GM18520 (cell line): ENCODE results near the gene WDR49.

ENCODE experiments used
- ATAC-seq: cut with Tn5 transposase; IDR thresholded peaks from one replicate; pipeline ENCODE4 v1.9.1; 2021; ENCODE audit not compliant: unreplicated experiment

The WDR49 gene

DNA sequence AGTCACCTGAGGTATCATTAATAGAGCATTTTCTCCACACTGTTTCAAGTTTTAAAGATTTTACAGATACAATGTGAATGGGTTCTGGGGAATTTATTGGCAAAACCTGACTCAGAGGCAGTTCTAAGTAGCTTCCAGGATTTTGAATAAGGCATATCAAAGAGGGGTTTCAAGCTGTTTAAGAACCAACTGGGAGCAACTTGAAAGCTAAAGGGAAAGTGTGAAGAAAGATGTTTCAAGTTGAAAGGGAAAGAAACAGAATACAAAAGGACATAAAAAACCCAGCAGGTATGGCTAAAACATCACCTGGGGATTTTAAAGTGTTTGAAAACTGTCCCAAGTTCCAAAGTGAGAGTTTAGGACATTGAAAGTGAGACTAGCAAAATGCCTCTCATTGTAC is 162.1 kb downstream of the WDR49 start:
- no peak for ATAC-seq

DNA sequence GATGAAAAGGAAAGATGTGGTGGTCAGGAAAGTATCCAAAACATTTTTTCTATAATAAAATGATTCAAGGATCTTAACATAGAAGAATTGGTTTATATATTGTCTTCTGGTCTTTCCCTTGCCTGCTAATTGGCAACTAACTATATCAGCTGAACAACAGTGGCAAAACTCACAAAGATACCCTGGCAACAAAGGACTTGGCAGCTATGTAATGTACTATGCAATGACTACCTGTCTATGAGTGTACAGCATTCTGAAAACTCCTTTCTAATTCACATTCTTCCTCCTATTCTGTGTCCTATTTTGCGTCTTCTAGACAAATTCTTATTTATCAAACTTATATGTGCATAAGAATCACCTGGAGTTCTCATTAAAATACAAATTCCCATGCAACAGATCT is 164.2 kb downstream of the WDR49 start:
- no peak for ATAC-seq

DNA sequence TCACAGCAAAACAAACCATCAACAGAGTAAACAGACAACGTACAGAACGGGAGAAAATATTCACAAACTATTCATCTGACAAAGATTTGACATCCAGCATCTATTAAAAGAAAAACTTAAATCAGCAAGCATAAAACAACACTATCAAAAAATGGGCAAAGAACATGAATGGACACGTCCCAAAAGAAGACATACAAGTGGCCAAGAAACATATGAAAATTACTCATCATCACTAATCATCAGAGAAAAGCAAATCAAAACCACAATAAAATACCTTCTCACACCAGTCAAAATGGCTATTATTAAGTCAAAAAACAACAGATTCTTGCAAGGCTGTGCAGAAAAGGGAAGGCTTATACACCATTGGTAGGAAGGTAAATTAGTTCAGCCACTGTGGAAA is 166.2 kb downstream of the WDR49 start:
- no peak for ATAC-seq

DNA sequence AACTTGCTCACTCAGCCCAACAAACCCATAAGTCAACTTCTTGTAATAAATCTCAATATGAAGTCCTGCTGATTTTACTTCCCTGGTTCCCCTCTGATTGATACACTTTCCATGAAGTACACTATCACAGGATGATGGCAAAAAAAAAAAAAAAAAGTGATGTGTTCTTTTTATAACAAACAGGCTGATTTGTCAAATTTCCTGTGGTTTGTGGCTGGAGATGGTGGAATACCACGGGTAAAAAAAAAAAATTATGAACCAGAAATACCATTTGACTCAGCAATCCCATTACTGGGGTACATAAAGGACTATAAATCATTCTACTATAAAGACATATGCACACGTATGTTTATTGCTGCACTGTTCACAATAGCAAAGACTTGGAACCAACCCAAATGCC is 169.2 kb downstream of the WDR49 start:
- ATAC-seq, result no peak

DNA sequence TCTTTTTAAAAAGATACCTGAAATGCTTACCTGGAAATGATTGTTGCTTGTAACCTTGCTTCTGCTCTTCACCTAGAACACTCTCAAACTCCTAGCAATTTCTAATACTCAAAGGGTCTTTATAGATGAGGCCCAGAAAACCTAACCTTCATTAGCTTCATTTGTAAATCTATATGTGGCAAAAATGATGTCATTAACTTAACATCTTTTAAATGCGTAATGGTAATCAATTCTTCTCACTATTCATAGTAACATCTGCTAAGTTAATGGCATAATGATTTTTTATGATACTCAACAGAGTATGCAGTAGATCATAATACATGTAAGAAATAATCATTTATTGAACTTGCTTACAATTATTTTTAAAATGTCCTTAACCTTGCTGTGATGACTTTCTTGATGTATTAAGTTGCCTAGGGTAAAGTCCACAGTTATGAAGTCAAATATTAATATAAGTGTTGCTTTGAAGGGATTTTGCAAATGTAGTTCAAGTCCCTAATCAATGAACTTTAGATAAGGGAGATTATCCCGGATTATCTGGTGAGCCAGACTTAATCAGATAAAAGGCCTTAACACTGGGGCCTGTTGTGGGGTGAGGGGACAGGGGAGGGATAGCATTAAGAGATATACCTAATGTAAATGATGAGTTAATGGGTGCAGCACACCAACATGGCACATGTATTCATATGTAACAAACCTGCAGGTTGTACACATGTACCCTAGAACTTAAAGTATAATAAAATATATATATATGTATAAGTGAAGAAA is 169.8 kb downstream of the WDR49 start:
- no peak for ATAC-seq

DNA sequence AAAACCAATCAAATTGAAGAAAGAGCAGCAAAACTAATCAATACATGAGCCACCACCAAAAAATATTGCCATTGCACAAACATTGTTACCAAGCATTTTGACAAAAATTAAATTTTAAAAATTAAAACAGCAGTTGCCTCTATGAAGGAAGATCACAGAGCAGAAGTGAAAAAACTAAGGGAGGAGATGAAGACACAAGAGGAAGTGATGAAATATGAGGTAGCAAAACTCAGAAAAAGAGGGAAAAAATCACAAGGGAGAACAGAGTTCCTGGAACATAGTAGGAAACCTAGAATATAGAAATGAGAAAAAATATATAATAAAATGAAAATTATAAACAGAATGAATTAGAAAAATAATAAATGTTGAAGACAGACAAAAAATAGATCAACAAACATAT is 172.6 kb downstream of the WDR49 start:
- no peak for ATAC-seq

DNA sequence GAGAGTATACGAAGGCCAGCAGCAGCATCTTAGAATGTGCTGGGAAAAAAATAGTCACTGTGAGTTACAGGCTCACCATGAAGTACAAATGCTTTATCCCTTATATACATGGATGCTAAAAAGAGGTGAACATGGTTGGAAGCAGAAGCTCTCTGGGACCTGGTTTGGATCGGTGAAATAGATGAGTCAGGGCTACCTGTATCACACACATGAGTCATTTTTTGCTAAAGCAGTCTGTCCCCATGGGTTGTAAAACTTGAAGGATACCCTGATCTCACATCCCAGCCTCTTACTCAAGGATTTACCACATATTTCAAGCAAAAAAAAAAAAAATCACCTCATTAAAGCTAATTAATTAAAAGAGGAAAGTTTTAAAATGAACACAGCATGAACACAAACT is 173.0 kb downstream of the WDR49 start:
- ATAC-seq, result no peak

DNA sequence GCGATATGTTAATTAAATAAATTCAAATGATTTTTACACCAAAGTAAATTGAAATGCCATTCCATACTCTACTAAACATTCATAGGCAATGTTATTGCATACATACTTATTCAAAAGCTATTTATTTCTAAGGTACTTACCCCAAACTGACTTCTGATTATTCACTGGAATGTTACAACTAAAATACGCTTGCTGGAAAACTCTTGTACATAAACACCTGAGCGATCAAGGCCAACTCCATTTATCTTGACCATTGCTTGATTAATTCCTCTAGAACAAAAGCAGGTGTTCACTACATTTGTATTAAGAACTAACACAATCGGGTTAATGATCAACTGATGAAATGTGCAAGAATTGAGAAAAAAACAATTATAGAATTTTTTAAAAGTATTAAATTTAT is 179.9 kb downstream of the WDR49 start, which contains the start of gene SERPINI2:
Gene SERPINI2, minus strand, starts transcription at position 180 of the 400 bp plus-strand sequence. CDS start 2,208 bp downstream, outside the sequence.
- no peak for ATAC-seq

DNA sequence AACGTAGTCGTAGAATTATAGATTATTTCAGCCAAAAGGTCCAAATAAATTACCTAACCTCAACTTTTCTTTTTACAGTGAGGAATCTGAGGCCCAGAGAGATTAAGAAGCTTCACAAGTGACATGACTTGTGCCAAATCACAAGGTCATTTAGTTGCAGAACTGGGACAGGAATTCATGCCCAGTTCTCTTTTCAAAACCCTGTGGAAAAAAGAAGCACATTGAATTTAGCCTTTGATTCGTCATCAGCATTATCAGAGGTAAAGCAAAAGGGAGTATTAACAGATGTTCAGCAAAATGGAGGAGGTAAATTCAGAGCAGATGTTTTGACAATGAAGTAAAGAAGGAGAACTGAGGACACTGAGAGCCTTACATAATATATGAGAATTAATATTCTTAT is 184.4 kb downstream of the WDR49 start:
- no peak for ATAC-seq

DNA sequence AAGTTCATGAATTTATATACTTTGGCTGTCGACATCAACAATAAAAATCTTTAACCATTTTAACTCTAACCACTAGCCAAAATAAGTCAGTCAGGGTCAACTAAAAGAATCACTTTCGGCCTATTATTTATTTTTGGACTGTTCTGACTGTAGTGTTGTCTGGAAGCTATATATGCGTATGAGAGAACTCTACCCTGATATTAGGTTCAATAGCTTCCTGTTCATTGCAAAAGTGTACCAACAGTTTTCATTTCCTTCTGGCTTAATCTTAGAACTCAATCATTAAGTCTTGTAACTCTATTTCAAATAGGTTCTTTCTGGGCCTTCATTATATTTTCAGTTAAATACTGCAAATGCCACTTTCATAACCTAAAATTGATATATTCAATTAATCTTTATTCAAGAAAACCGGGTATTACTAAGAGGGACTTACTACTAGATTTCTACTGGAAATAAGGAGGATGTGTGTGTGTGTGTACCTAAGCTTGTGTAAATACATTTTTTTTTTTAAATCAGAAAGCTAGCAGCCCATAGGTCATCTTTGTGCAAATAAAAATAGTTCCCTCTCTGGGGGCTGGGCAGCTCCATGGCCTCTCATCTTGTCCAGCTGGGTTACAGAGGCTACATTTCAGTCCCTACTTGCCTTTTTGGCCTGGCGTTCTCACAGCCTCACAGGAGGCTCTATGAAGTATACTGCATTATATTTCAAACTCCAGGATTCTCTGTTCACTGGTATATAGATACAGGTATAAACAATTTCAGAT is 185.7 kb downstream of the WDR49 start:
- no peak for ATAC-seq

DNA sequence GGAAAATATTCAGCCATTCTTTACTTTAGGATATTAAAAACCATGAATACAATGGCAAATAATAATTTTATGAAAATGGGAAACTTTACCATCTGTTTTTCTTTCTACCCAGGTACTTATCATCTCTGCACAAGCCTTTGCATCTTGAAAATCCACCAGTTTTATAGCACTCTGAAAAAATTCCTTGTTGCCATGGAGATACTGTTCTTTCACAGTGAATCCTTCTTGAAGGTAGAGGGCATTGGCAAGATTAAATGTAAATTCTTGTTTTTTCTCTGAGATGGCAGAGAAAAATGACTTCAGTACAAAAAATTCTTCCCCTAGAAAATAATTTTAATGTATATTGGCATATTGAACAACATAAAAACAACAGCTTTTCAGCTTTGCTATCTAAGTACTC is 186.8 kb downstream of the WDR49 start:
- no peak for ATAC-seq

DNA sequence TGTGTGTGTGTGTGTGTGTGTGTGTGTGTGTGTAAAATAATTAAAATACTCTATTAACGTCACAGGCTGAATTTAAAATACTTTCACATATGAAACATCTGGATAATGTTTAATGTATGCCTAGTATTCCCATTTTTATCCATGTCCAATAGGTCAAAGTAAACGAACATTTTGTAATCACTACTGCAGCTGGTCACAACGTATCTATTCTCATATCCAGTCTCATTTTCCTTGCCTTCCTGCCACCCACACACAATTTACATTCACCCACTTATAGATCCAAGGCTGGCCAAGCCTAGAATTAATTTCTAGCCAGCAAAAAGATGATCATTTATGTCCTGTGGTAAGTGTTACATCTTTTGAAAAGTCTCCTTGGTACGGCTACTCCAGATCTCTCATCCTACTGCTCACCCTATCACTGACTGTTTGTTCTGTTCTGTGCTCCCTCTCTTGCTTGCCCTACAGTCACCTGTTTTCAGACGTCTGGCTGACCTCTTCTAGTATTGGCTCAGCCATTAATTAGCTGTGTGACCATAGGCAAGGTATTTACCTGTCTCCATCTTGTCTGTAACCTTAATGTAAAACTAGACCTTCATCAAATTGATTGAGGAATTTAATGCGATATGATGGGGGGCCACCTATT is 197.5 kb downstream of the WDR49 start:
- no peak for ATAC-seq

DNA sequence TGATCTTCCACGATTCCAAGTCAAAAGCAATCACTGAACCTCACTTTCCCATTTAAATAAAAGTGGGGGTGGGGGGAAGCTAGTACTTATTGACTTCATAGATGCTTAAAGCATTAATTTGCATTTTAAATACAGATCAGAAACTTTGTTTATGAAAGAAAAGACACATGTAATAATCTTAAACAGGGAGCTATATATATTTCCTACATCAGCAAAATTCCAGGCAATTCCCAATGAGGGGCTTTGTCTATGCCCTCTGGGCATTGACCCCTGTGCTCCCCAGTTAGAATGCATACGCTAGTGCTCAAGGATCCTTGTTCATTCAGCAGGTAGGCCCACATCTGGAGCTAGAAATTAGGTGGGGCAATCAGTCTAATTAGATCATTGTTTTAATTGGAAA is 199.9 kb downstream of the WDR49 start:
- ATAC-seq, result no peak

DNA sequence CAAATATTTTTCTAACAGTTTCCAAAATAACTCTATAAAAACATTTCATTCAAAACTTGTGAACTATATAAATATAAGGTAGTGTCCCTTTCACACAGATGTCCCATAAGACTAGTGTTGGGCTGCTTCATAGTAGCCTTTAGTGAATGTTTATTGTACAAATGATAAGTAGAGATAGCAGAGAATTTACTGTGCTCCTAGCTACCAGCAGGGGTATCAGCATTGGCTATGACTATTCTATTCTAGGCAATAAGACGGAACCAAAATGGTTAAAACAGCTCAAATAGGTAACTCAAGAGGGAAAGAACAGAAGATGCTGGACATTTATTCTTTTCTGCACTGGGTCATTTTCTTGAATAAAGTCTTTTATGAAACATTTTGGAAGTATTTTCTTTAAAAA is 202.5 kb downstream of the WDR49 start:
- no peak for ATAC-seq

DNA sequence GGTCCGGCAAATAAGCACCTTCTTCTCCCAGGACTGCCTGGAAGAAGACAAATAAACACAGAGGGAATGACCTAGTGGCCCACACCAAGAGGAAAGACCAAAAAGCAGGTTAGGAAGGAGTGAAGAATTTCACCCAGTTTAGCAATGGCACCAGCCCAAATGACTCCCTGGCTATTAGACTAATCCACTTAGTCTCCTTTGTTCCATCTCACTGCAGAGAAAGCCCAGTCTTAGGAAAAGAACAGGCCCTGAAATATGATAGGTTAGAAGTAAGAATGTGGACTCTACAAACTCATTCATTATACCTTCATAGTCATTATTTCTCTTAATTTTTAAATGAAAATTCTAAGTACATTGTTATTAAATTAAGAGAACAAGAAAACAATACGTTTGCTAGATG is 203.1 kb downstream of the WDR49 start:
- no peak for ATAC-seq

DNA sequence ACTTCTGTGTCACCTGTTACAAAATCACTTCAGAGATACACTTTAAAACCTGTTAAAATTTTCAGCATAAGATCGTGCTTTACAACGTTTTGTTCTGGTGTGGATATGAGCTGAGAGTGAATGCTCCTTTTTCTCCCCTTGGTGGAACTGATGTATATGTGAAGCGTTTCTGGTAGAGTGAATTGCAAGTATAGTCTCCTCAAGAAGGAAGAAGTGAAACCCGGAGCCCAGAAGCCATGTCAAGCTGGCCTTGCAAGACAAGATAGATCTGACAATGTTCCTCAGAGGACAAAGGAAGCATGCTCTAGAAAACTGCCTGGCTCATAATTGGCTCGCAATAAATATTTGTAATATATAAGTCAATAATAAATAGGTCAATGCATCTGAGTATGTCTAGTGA is 203.5 kb downstream of the WDR49 start:
- ATAC-seq, result no peak

DNA sequence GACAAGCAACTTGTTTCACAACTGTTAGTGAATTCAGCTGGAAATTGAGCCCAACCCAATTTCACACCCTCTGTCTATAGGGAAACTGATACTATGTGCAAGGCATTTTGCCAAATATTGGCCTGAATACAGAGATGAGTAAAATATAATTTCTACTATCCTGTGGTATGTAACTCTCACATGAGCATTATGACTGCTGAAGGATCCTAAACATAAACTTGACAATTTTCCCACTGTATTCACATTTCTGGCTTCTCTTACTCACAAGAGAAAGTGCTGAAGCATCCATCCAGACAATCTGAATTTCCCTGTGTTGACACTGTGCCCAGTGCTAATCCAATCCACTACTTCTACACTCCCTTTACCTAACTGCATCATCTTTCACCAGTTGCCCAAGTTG is 208.3 kb downstream of the WDR49 start:
- no peak for ATAC-seq

DNA sequence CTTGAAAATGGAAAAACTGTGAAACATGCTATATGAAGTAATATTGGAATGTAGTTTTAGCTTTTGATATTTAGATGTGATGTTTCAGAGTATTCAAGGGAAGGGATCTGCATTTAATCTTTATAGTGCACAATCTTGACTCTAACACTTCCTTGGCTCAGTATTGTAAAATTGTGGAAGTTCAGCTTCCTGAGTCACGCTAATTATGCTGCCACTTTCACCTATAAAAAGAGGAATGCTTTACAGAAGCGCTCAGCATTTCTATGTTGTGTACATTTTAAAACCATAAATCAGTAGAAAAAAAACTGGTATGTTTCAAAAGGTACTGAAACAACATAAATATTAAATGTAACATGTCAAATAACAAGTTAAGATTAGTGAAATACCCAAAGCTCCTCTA is 212.5 kb downstream of the WDR49 start:
- no peak for ATAC-seq

DNA sequence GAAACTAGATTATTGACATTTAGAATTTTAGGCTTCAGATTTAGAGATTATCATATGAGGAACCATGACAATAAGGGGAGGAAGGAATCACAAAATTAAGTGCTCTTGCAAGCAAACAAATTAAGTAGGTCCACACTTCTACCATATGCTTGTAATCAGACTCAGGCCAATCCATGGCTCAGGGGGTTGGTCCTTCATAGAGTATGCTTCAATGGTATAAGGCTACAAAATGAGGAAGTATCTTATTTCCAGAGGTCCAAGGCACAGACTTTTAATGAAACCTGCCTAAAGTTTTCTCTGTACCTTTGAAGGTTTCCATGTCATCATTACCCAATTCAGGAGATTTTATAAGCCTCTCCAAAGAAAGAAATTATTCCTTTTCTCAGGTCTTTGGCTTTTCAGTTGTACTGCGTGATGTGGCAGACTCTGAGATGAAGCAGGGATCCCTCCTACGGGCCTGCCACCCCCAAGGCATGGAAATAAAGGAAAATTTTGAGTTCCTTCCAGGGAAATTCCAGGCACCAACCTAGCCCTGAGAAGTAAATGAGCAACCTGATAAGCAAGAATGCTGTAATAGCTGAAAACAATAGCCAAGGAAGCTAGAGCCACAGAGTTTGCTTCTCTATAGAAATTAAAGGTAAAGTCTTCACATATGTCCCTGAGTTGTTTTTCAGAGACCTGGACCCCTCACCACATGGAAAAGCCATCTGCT is 216.2 kb downstream of the WDR49 start:
- ATAC-seq, result no peak
